Adipose tissue (tissue), 3 donors: ENCODE results near the gene ZSWIM3. TPM values are rescaled to one million over a fixed set of nuclear protein-coding genes. Genes with fewer than 3 reads are reported as not detected.
"Not testable (repeated sequence)": the region's sequence is repeated elsewhere in the genome, so short reads cannot be mapped to it uniquely, and the experiment has no call there.

ENCODE experiments used
- H3K27ac ChIP-seq: one replicate; pipeline ENCODE4 v1.5.1; 2013; ENCODE audit warnings: low read depth, low read length
- WGBS, 3 donors: extraction: QIAGEN DNeasy Blood & Tissue Kit; methylation state at CpG; one replicate each; pipeline ENCODE4 v1.1.7; 2013; 5-methylcytosine and 5-hydroxymethylcytosine counted together
- polyA plus RNA-seq, 3 donors: library from polyadenylated mRNA; stranded (reverse); fragments of 200-250 nt; gene quantifications; one replicate each; pipeline ENCODE4 v1.2.3, GENCODE V29; 2013
- donor health status: healthy with polysubstance abuse.
- donor health status: Bipolar disorder and iron deficiency.
- donor health status: healthy.

ZSWIM3 gene
- polyA plus RNA-seq, 3 donors, result 0.90 to 1.1 (median 1.0) TPM

- 48 to 100% (median 88%) methylated on average over 1 of the region's 1 CpG for WGBS, 3 donors
- no peak overlapping the region for H3K27ac ChIP-seq
Measured at GRCh38 chr20:45850926-45851325, 6.5 kb upstream of the ZSWIM3 start.

DNA sequence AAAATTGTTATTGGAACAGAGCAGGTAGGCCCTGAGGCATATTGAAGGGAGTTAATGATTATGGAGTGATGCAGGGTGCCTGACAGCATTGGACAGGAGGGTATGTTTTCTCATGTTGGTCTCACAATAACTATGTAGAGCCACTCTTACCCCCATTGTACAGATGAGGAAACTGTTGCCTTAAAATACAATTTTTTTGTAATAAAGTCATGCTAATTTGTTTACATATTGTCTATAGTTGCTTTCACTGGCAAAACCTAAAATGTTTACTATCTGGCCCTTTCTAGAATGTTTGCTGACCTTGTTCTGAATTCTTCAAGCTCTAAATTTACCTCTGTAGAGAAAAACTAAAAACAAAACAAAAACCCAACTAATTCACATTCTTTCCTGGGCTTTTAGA lies 5.9 kb upstream of the ZSWIM3 start:
- no peak overlapping the region for H3K27ac ChIP-seq

DNA sequence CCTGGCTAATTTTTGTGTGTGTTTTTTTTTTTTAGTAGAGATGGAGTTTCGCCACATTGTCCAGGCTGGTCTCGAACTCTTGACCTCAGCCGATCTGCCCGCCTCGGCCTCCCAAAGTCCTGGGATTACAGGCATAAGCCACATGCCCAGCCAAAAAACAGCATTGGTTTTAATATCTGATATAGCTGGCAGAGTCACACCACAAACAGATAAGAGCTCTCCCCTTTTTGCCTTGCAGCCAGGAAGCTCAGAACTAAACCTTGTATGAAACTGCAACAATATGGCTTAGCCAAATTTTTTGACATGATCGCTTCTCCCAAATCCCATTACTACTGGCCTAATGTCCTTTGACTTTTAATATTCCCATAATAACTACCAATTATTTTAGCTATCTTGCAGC lies 5.1 kb upstream of the ZSWIM3 start:
- 96 to 99% (median 97%) methylated on average over 6 of the region's 6 CpGs for WGBS, 3 donors

GRCh38 chr20:45853484-45853883 lies 3.9 kb upstream of the ZSWIM3 start:
- 27 to 87% (median 84%) methylated on average over 2 of the region's 2 CpGs for WGBS, 3 donors
- no peak overlapping the region for H3K27ac ChIP-seq

More for the DNA sequence above, 5.1 kb upstream of the ZSWIM3 start:
- no peak overlapping the region for H3K27ac ChIP-seq

GRCh38 chr20:45857882-45858216 lies 435 bp downstream of the ZSWIM3 start:
- WGBS, 3 donors, result 5 to 15% (median 11%) methylated on average over 12 to 13 of the region's 13 CpGs
- H3K27ac ChIP-seq, result no peak overlapping the region

DNA sequence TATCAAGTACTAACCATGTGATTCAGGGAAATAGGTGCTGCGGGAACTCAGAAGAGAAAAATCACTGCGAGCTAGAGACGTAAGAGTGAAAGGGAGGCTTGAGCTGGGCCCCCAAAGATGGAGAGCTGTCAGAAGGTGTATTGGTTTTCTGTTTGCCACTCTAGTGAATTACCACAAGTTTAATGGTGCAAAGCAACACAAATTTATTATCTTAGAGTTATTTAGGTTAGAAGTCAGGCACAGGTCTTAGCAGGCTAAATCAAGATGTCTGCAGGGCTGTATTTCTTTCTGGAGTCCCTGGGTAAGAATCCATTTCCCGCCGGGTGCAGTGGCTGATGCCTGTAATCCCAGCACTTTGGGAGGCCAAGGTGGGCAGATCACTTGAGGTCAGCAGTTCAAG lies 2.5 kb downstream of the ZSWIM3 start:
- no peak overlapping the region for H3K27ac ChIP-seq
- 89 to 97% (median 94%) methylated on average over 5 of the region's 5 CpGs for WGBS, 3 donors

DNA sequence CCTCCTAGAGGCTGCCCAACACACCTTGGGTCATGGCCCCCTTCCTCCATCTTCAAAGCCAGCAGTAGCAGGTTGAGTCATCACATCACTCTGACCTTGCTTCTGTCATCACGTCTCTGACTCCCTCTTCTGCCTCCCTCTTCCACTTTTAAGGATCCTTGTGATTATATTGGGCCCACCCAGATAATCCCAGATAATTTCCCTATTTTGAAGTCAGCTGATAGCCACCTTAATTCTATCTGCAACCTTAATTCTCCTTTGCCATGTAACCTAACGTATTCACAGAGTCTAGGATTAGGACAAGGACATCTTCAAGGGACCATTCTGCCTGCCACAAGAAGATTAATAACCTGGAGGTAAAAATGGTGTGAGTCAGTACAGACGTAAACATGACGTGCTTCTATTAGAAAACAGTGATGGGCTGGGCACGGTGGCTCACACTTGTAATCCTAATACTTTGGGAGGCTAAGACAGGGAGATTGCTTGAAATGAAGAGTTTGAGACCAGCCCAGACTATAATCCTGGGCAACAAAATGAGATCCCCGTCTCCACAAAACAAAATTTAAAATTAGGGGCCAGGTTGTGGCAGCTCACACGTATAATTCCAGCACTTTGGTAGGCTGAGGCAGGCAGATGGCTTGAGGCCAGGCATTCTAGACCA lies 3.3 kb downstream of the ZSWIM3 start:
- no peak overlapping the region for H3K27ac ChIP-seq
- 66 to 76% (median 74%) methylated on average over 7 of the region's 7 CpGs for WGBS, 3 donors

DNA sequence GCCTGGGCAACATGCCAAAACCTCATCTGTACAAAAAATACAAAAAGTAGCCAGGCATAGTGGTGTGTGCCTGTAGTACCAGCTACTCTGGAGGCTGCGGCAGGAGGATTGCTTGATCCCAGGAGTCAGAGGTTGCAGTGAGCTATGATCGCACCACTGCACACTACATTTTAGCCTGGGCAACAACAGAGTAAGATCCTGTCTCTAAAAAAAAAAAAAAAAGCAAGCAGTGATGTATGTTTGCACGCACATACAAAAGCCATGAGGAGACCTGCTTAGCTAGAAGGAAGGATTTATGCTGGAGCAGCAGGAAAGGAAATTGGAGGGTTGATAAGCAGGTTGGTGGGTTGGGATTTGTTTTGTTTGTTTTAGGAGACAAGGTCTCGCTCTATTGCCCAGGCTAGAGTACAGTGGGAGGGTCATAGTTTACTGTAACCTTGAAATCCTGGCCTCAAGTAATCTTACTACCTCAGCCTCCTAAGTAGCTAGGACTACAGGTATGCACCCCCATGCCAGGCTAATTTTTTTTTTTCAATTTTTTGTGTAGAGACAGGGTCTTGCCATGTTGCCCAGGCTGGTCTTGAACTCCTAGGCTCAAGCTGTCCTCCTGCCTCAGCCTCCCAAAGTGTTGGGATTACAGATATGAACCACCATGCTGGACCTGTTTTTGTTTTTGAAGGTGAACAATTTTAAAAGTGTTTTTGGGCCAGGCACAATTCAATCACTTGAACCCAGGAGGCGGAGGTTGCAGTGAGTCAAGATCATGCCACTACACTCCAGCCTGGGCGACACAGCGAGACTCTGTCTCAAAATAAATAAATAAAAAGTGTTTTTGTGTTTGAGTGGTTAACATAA lies 4.0 kb downstream of the ZSWIM3 start:
- WGBS, 3 donors, result 82 to 97% (median 93%) methylated on average over 7 of the region's 7 CpGs
- H3K27ac ChIP-seq, result no peak overlapping the region

DNA sequence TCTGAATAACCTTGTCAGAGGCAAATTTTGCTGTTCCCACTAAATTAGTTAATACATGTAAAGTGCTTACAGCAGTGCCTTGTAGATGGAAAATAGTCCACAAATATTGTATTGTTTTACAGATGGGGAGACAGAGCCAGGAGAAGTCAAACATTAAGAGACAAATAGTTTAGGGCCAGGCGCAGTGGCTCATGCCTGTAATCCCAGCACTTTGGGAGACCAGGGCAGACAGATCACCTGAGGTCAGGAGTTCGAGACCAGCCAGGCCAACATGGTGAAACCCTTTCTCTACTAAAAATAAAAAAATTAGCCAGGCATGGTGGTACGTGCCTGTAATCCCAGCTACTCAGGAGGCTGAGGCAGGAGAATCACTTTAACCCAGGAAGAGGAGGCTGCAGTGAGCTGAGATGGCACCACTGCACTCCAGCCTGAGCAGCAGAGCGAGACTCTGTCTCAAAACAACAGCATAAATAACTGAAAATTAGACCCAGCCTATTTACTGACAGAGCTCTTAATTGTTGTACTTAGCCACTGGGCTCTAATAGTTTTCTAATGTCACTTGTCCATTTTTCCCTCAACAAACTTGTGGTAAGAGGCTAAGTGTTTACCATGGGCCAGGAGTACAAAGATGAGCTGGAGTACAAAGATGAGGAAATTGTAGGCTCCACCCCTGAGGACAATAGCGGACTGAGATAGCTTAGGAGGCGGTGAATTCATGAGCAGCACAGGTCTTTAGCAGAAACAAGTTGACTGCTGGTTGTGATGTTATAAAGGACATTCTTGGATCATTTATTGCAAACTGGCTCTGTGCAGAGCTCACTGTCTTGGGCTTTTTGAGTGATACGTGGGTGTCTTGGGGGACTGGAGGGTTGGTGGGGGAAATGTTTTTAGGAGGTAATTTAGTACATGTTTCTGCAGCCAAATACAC lies 6.4 kb downstream of the ZSWIM3 start:
- WGBS, 3 donors, result 84 to 93% (median 90%) methylated on average over 7 of the region's 7 CpGs
- no peak overlapping the region for H3K27ac ChIP-seq

DNA sequence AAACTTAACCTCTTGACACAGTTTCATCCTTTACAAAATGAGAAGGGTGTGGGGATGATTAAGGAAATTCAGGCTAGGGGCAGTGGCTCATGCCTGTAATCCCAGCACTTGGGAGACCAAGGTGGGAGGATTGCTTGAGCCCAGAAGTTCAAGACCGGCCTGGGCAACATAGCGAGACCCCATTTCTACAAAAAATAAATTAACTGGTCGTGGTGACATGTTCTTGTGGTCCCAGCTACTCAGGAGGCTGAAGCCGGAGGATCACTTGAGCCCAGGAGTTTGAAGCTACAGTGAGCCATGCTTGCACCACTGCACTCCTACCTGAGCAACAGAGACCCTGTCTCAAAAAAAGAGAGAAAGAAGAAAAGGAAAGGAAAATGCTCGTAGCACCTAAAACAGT lies 9.0 kb downstream of the ZSWIM3 start:
- WGBS, 3 donors, result 95 to 96% (median 95%) methylated on average over 5 of the region's 5 CpGs
- no peak overlapping the region for H3K27ac ChIP-seq

DNA sequence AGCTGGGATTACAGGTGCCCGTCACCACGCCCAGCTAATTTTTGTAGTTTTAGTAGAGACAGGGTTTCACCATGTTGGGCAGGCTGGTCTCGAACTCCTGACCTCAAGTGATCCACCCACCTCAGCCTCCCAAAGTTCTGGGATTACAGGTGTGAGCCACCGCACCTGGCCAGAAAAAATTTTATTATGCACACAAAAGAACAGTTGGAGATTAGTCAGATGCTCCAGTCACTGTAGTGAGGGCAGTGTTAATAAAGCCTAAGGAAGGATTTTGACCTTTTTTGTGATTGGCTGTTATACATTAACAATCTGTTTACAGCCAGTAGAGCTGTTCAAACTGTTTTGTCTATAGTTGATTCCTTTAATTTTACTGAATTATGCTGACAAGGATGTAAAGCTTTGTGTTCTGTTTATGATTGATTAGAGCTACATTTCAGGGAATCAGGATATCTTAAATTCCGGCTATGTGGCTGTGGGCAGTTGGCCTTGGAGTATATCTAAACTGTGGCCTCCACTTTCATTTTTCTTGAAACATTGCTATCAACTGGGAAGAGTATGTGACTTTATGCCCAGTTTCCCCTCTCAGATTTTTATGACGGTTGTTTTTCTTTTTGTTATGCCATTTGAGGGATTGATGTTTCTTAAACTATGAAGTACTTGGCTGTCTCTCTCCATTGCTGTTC lies 9.9 kb downstream of the ZSWIM3 start:
- 76 to 92% (median 88%) methylated on average over 6 of the region's 6 CpGs for WGBS, 3 donors
- no peak overlapping the region for H3K27ac ChIP-seq

GRCh38 chr20:45867819-45868176 lies 10.4 kb downstream of the ZSWIM3 start:
- H3K27ac ChIP-seq, result no peak overlapping the region

- WGBS, 3 donors, result 92 to 95% (median 95%) methylated on average over 4 of the region's 4 CpGs
- no peak overlapping the region for H3K27ac ChIP-seq
Measured at GRCh38 chr20:45872626-45873025, 15.2 kb downstream of the ZSWIM3 start.

DNA sequence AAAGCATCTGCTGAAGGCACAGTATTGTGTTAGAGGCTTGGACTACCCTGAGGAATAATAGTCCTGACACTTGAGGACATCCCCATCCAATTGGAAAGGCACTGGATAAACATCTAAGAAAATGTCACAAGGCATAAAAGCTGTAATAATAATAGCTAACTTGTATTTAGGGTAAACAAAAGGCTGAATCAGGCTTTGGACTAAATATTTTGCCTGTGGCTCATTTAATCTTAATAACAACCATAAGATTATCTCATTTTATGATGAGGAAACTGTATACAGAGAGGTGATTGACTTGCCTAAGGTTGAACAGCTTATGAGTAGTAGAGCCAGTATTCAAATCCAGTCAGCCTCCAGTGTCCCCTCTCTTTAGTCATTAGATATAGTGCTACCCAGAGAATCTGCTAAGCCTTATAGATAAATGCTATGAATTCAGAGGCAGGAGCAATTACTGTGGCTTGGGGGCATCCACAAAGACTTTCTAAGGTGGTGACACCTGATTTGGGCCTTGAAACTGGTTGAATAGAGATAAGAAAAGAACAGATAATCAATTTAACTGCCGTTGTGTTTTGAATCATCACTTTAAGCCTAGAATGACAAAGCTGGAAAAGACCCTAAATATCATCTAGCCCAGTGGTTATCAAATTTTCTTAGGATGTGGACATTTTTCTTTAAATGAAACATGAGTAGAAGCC lies 16.1 kb downstream of the ZSWIM3 start:
- 23 to 91% (median 81%) methylated on average over 1 of the region's 1 CpG for WGBS, 3 donors
- no peak overlapping the region for H3K27ac ChIP-seq

DNA sequence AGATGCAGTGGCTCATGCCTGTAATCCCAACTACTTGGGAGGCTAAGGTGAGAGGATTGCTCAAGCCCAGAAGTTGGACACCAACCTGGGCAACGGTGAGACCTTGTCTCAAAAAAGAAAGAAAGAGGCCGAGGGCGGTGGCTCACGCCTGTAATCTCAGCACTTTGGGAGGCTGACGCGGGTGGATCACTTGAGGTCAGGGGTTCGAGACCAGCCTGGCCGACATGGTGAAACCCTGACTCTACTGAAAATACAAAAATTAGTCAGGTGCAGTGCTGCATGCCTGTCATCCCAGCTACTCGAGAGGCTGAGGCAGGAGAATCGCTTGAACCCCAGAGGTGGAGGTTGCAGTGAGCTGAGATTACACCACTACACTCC lies 16.7 kb downstream of the ZSWIM3 start:
- not testable (repeated sequence) for H3K27ac ChIP-seq
- 95 to 96% (median 96%) methylated on average over 10 of the region's 10 CpGs for WGBS, 3 donors

DNA sequence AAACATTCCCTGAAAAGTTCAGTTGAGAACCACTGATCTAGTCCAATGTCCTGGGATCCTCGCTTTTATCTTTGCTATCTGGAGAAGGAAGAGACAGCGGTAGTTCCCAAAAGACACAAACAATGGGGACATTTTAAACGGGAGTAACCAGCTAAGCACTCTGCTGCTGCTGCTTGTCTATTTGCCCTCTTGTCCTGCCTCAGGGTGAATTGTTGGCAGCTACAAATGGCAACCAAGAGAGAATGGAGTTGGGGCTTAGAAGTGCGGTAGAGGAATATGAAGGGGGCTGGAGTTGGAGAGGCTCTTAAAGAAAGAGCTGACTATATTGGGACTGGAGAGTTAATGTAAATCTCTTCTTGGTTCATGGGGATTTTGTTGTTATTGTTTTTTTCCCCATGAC lies 17.2 kb downstream of the ZSWIM3 start:
- 75 to 80% (median 79%) methylated on average over 4 of the region's 4 CpGs for WGBS, 3 donors
- no peak overlapping the region for H3K27ac ChIP-seq

GRCh38 chr20:45878076-45878761 lies 20.8 kb downstream of the ZSWIM3 start:
- 72 to 92% (median 84%) methylated on average over 13 of the region's 13 CpGs for WGBS, 3 donors
- no peak overlapping the region for H3K27ac ChIP-seq
